NCI-H1417 (cell line): ENCODE measurements around the gene GANC.

Experiments
- DNase-seq, 3 experiments: peaks; one replicate each; lab custom pipeline; 2025; lab: John Stamatoyannopoulos, UW

Gene GANC

GRCh38 chr15:42348083-42348482, 75.1 kb downstream of the GANC start:
- DNase-seq: no peak

GRCh38 chr15:42349186-42349585, 76.2 kb downstream of the GANC start:
- DNase-seq: no peak

DNA sequence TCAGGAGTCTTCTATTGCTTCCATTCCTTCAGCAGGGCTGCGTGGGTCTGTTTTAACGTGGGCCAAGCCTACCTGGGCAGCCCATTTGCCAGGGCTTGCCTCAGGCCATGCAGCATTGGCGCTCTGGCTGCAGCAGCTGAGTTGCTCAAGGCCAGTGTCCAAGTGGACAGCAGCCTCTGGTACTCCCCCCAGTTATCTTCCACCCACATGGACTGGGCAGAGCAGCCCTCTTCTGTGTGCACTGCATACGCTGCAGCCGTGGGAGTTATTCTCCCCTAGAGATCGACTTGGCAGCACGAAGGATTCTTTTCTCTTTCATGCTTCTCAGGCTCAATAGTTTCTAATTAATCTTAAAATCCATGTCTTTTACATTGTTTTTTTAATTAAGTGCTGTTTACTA, 79.4 kb downstream of the GANC start:
- DNase-seq: no peak

- DNase-seq: no peak
These were observed 80.1 kb downstream of the GANC start for GRCh38 chr15:42353061-42353460.

DNA sequence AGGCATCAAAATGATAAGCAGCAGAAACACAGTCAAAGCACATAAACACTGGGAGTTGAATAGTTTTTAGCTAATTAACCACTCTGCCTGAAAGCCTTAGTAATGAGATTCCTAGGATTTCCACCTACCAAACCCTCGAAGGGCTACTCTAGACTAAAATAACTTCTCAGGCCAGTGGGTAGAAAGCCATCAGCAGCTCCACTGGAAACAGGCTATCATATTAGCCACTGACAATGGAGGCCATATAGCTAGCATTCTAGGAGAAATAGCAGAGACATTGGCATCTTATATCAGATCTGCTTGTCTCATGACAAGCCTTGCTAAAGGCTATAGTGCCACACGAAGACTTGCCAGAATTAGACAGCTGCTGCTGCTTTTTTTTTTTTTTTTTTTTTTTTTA, 81.8 kb downstream of the GANC start:
- DNase-seq: no peak

GRCh38 chr15:42355291-42355690, 82.3 kb downstream of the GANC start:
- no peak for DNase-seq

DNA sequence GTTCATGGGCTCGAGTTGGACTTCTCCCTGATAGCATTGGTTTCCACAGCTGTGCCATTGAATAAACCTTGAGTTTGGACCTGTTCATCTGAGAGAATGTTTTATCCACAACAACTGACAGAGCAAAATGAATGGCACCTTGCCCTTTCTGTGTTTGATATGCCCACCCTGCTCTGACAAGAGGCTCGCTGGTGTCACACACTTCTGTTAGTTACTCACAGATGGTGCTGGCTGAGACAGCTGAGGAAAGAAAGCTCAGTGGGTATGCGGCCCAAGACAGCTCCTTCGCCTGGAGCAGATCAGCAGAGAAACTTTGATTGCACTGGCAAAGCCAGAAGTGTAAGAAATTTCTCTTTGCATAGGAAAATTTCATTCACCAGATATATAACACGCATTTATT, 83.8 kb downstream of the GANC start:
- no peak for DNase-seq

- peak in 1 of 3 experiments; percentile 39 for DNase-seq
These were observed 85.1 kb downstream of the GANC start for GRCh38 chr15:42358141-42358540.

- DNase-seq: no peak
These were observed 86.2 kb downstream of the GANC start, which contains the start of gene CAPN3 for GRCh38 chr15:42359249-42359648. Gene CAPN3 (plus strand): TSS chr15:42359501. CDS start chr15:42359806, 305 bp downstream.

DNA sequence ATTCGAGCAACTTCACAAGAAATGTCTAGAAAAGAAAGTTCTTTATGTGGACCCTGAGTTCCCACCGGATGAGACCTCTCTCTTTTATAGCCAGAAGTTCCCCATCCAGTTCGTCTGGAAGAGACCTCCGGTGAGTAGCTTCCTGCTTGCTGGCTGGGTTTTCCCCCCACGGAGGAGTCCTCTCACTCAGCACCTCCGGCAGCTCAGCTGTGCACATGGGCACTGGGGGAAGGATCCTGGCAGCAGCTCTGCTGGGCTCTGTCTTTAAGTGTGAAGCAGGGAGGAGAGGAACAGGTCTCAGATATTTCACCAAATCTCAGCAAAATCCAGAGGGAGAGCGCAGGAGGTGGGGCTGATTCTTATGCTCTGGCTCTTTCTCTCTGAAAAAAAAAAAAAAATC, 87.0 kb downstream of the GANC start:
- no peak for DNase-seq

DNA sequence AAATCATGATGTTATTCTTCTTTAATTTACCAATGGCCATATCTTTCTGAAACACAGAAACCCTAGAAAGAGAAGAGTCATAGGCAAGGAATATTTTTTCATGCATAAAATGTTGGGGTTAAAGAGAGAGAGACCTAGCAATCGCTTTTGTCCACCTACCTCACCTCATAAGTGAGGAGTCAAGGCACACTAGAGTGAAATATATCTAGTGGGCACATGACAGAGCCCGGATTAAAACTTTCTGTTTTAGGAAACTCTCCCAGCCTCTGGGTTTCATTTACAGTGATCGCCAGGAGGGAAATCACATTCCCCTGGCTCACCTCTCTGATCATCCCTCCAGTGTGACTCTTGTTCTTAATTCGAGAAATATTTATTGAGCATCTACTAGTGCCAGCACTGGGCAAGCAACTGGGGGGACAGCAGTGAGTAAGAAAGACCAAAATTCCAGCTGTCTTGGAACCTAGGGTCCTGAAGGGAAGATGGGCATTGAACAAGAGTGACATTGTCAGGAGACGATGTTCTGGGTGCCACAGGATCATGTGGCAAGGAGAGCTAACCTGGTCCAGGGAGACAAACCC, 87.6 kb downstream of the GANC start:
- no peak for DNase-seq

- DNase-seq: no peak
These were observed 90.5 kb downstream of the GANC start for GRCh38 chr15:42363487-42363886.

- no peak for DNase-seq
These were observed 90.9 kb downstream of the GANC start for GRCh38 chr15:42363942-42364341.

DNA sequence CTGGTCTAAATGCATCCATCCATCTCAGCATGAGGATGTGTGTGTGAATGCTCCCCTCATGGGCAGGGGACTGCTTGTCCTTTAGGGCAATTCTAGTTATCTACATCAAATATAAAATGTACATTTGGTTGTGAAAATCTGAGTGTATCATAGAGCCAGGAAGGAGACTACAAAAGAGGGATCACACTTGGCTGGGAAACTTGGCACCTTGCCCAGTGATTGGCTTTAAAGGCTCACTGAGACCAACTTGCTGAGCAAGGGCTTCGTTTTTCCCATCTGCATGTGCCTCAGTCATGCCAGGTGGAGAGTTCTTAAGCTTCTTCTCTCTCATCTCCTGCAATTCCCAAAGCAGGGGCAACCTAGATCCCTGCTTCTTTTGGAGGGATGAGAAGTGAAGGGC, 91.5 kb downstream of the GANC start:
- DNase-seq: peak; percentile 21 to 65 (median 36)

GRCh38 chr15:42365921-42366550, 93.0 kb downstream of the GANC start:
- DNase-seq: no peak

DNA sequence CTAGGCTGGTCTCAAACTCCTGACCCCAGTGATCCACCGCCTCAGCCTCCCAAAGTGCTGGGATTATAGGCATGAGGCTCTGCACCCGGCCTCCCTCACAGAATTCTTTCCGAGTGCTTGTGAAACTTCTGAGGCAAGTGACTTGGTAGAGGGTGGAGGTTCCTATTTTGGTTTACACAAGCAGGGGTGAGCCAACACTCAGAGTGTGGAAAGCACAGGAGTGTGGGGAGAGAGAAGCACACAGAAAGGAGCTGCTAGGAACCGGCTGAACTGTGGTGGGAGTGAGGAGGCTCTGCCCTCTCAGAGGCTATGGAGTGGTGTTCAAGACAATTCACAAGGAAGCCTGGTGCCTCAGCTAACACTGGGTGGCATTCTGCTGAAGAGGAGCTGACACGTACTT, 94.0 kb downstream of the GANC start:
- no peak for DNase-seq

GRCh38 chr15:42368096-42368495, 95.1 kb downstream of the GANC start:
- DNase-seq: no peak

DNA sequence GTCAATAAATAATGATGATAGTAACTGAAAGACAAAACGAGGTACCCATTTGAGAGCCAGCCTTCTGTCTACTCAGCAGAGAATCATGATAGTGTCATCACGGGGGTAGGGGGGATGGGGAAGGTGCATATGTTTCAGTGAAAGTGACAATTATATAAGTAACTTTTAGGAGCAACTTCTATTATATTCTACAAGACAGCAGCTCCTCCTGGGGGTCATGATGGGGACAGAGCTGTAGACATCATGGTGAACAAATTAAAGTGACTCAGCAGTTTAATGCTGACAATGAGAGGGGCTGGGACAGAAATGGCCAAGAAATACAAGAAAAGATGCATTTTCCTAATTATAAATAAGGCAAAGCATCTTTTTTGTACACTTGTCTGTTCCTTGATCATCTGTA, 98.1 kb downstream of the GANC start:
- no peak for DNase-seq

DNA sequence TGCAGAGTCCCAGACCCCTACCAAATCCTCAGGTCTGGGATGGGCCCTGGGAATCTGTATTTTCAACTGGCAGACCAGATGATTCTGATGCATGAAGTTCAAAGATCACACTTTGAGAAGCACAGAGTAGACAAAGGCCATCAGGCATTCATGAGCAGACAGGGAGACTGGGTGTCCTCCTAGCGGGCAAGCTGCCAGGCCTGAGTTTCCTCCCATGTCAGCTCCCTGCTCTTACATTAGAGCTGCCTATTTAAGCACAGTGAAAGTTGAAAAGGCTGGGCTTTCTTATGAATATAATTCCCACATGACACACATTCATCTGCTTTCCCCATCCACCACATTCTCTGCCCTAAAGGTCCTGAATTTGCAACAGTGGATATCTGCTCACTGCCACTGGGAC, 100.3 kb downstream of the GANC start:
- DNase-seq: no peak

DNA sequence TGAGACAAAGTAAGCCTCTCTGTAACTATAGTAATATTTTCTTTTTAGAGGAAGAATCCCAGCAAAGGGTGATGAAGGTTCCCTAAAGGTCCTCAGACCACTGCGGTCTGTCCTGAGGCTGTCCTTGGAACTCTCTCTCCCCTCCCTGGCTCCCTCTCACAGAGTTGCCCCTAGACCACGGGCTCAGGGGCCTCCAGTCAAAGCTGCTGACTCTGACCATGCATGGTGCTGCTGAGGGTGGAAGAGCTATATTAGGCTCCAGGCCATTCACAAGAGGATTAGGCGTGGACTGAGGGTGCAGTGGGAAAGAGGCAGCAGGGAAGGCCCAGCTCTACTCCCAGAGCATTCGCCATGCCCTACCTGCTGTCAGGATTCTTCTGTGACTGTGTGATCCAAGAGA, 100.9 kb downstream of the GANC start:
- no peak for DNase-seq

DNA sequence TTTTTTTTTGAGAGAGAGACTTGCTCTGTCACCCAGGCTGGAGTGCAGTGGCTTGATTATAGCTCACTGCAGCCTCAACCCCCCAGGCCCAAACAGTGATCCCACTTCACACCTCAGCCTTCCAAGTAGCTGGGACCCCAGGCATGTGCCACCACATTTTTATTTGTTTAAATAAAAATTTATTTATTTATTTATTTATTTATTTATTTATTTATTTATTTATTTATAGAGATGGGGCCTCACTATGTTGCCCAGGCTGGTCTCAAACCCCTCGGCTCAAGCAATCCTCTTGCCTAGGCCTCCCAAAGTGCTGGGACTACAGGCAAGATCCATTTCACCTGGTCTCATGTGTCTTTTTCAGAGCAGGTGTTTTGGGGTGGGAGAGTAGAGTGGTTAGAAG, 101.8 kb downstream of the GANC start:
- no peak for DNase-seq

GRCh38 chr15:42375252-42375651, 102.3 kb downstream of the GANC start:
- DNase-seq: no peak

- peak in 1 of 3 experiments; percentile 29 for DNase-seq
These were observed 102.9 kb downstream of the GANC start for GRCh38 chr15:42375941-42376340.

DNA sequence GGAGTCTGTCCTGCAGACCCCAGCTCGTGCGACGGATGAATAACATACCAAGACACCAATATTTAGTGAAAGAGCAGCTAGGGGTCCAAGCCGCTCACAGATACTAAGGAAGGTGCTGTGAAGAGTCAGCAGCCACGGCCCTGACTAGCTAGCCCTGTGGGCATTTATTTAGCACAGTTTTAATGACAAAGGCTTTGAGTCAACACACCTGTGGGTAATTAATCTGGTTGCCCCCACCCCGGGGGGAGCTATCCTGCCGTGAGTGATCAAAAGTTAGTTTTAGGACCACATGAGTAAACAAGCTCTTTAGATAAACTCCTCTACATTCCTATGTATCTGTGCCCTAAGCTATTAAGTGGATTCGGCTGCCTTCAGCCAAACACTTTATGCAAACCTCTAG, 105.0 kb downstream of the GANC start:
- no peak for DNase-seq
